ENCODE measurements around the gene CYLD. TPM values are rescaled to one million over a fixed set of nuclear protein-coding genes. Genes with fewer than 3 reads are reported as not detected.

The CYLD gene
- total and polyA plus RNA-seq, 2 experiments from 2014 or later, result 6.9 to 30.9 TPM

DNA sequence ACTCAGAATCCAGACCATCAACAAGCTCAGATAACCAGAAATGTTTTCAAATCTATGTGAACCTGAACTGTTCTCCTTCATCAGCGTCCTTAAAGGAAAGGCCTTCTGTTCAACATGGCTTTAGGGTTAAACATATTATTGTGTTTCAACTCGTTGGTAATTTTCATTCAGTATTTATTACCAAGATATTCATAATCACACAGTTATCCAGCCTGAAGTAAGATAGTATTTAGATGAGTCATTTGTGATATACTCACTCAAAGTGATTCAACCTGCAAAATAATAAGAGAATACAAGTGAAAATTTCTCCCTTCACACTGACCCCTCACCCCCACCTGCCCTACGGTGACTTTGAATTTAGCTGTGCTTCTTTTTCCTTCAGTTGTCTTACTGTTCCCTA, 3.0 kb downstream of the CYLD start:
- H3K4me3 Mint-ChIP-seq, result peak overlapping the region; percentile 23; the same call in 1 of the 3 replicates

More for the DNA sequence above, 3.0 kb downstream of the CYLD start:
- Histone ChIP-seq H3K27ac (ENCODE audit: low read depth) (peak overlapping the region; percentile 13; the same call in 1 of the 2 replicates), H4K20me1 (replicated peaks; ENCODE audit: insufficient read depth) (no peaks in the 10 kb centered on the region), H3K79me2 (replicated peaks; ENCODE audit: insufficient read depth) (no peaks in the 10 kb centered on the region), H3K27me3 (ENCODE audit: insufficient read depth) (no peaks in the 10 kb centered on the region), H3K4me2 (peak overlapping the region; percentile 74), H3F3A (replicated peaks; ENCODE audit: low read depth) (no peaks in the 10 kb centered on the region), H3K9me2 (ENCODE audit: insufficient read depth) (no peaks in the 10 kb centered on the region), H2AFZ (no peak overlapping the region), H3K4me1 (ENCODE audit: insufficient read depth) (peaks cover 30% of the 10 kb centered on the region), H3K36me3 (ENCODE audit: insufficient read depth) (no peaks in the 10 kb centered on the region), H3K4me3 (no peak overlapping the region)
- Mint-ChIP-seq H3K36me3 (ENCODE audit: low read depth) (peaks cover 3% of the 10 kb centered on the region; the same call in 1 of the 3 replicates), H3K27ac (peak overlapping the region; percentile 85), H3K9me3 (no peaks in the 10 kb centered on the region; the same call in 2 of the 3 replicates), H3K4me1 (peaks cover 37% of the 10 kb centered on the region), H3K27me3 (ENCODE audit: insufficient read depth, low read depth, poor library complexity) (peaks cover 2% of the 10 kb centered on the region)
- DNase-seq (ENCODE audit: low spot score) (no peak), ATAC-seq (no peak)
- TF ChIP-seq, protein P1, sequence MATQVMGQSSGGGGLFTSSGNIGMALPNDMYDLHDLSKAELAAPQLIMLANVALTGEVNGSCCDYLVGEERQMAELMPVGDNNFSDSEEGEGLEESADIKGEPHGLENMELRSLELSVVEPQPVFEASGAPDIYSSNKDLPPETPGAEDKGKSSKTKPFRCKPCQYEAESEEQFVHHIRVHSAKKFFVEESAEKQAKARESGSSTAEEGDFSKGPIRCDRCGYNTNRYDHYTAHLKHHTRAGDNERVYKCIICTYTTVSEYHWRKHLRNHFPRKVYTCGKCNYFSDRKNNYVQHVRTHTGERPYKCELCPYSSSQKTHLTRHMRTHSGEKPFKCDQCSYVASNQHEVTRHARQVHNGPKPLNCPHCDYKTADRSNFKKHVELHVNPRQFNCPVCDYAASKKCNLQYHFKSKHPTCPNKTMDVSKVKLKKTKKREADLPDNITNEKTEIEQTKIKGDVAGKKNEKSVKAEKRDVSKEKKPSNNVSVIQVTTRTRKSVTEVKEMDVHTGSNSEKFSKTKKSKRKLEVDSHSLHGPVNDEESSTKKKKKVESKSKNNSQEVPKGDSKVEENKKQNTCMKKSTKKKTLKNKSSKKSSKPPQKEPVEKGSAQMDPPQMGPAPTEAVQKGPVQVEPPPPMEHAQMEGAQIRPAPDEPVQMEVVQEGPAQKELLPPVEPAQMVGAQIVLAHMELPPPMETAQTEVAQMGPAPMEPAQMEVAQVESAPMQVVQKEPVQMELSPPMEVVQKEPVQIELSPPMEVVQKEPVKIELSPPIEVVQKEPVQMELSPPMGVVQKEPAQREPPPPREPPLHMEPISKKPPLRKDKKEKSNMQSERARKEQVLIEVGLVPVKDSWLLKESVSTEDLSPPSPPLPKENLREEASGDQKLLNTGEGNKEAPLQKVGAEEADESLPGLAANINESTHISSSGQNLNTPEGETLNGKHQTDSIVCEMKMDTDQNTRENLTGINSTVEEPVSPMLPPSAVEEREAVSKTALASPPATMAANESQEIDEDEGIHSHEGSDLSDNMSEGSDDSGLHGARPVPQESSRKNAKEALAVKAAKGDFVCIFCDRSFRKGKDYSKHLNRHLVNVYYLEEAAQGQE (IDR thresholded peaks at IDR 0.05; ENCODE audit: unreplicated experiment), result no peak
- TF ChIP-seq, protein P2, sequence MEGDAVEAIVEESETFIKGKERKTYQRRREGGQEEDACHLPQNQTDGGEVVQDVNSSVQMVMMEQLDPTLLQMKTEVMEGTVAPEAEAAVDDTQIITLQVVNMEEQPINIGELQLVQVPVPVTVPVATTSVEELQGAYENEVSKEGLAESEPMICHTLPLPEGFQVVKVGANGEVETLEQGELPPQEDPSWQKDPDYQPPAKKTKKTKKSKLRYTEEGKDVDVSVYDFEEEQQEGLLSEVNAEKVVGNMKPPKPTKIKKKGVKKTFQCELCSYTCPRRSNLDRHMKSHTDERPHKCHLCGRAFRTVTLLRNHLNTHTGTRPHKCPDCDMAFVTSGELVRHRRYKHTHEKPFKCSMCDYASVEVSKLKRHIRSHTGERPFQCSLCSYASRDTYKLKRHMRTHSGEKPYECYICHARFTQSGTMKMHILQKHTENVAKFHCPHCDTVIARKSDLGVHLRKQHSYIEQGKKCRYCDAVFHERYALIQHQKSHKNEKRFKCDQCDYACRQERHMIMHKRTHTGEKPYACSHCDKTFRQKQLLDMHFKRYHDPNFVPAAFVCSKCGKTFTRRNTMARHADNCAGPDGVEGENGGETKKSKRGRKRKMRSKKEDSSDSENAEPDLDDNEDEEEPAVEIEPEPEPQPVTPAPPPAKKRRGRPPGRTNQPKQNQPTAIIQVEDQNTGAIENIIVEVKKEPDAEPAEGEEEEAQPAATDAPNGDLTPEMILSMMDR (conservative IDR thresholded peaks at IDR 0.05; ENCODE audit: low read depth in 2 of 2), result no peak
- TF ChIP-seq EZH2 (IDR thresholded peaks at IDR 0.05; ENCODE audit: low read depth, unreplicated experiment), result no peak
- TF ChIP-seq, protein P3, sequence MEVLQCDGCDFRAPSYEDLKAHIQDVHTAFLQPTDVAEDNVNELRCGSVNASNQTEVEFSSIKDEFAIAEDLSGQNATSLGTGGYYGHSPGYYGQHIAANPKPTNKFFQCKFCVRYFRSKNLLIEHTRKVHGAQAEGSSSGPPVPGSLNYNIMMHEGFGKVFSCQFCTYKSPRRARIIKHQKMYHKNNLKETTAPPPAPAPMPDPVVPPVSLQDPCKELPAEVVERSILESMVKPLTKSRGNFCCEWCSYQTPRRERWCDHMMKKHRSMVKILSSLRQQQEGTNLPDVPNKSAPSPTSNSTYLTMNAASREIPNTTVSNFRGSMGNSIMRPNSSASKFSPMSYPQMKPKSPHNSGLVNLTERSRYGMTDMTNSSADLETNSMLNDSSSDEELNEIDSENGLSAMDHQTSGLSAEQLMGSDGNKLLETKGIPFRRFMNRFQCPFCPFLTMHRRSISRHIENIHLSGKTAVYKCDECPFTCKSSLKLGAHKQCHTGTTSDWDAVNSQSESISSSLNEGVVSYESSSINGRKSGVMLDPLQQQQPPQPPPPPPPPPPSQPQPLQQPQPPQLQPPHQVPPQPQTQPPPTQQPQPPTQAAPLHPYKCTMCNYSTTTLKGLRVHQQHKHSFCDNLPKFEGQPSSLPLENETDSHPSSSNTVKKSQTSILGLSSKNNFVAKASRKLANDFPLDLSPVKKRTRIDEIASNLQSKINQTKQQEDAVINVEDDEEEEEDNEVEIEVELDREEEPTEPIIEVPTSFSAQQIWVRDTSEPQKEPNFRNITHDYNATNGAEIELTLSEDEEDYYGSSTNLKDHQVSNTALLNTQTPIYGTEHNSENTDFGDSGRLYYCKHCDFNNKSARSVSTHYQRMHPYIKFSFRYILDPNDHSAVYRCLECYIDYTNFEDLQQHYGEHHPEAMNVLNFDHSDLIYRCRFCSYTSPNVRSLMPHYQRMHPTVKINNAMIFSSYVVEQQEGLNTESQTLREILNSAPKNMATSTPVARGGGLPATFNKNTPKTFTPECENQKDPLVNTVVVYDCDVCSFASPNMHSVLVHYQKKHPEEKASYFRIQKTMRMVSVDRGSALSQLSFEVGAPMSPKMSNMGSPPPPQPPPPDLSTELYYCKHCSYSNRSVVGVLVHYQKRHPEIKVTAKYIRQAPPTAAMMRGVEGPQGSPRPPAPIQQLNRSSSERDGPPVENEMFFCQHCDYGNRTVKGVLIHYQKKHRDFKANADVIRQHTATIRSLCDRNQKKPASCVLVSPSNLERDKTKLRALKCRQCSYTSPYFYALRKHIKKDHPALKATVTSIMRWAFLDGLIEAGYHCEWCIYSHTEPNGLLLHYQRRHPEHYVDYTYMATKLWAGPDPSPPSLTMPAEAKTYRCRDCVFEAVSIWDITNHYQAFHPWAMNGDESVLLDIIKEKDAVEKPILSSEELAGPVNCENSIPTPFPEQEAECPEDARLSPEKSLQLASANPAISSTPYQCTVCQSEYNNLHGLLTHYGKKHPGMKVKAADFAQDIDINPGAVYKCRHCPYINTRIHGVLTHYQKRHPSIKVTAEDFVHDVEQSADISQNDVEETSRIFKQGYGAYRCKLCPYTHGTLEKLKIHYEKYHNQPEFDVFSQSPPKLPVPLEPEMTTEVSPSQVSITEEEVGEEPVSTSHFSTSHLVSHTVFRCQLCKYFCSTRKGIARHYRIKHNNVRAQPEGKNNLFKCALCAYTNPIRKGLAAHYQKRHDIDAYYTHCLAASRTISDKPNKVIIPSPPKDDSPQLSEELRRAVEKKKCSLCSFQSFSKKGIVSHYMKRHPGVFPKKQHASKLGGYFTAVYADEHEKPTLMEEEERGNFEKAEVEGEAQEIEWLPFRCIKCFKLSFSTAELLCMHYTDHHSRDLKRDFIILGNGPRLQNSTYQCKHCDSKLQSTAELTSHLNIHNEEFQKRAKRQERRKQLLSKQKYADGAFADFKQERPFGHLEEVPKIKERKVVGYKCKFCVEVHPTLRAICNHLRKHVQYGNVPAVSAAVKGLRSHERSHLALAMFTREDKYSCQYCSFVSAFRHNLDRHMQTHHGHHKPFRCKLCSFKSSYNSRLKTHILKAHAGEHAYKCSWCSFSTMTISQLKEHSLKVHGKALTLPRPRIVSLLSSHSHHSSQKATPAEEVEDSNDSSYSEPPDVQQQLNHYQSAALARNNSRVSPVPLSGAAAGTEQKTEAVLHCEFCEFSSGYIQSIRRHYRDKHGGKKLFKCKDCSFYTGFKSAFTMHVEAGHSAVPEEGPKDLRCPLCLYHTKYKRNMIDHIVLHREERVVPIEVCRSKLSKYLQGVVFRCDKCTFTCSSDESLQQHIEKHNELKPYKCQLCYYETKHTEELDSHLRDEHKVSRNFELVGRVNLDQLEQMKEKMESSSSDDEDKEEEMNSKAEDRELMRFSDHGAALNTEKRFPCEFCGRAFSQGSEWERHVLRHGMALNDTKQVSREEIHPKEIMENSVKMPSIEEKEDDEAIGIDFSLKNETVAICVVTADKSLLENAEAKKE (CRISPR knock-in tag; IDR thresholded peaks at IDR 0.05), result no peak
- TF ChIP-seq ZNF331 (CRISPR knock-in tag; IDR thresholded peaks at IDR 0.05; ENCODE audit: low read depth), result no peak
- TF ChIP-seq EZH2phosphoT487 (IDR thresholded peaks at IDR 0.05; ENCODE audit: unreplicated experiment), result no peak
- no peak for TF ChIP-seq JUNB (IDR thresholded peaks at IDR 0.05; ENCODE audit: unreplicated experiment)
- TF ChIP-seq, protein P4, sequence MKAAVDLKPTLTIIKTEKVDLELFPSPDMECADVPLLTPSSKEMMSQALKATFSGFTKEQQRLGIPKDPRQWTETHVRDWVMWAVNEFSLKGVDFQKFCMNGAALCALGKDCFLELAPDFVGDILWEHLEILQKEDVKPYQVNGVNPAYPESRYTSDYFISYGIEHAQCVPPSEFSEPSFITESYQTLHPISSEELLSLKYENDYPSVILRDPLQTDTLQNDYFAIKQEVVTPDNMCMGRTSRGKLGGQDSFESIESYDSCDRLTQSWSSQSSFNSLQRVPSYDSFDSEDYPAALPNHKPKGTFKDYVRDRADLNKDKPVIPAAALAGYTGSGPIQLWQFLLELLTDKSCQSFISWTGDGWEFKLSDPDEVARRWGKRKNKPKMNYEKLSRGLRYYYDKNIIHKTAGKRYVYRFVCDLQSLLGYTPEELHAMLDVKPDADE (IDR thresholded peaks at IDR 0.05), result no peak
- TF ChIP-seq POLR2AphosphoS5 (IDR thresholded peaks at IDR 0.05; ENCODE audit: low read depth), result no peak
- TF ChIP-seq CREB1 (CRISPR knock-in tag; IDR thresholded peaks at IDR 0.05; ENCODE audit: low read depth), result no peak

Data from GM23338 (cell line).